ENCODE data around the gene THSD4. TPM values are rescaled to one million over a fixed set of nuclear protein-coding genes. Genes with fewer than 3 reads are reported as not detected.

Gene THSD4
- total and polyA plus RNA-seq, 2 of the 4 experiments (the other 2 are of a cell fraction): 25.5 to 31.1 TPM

DNA sequence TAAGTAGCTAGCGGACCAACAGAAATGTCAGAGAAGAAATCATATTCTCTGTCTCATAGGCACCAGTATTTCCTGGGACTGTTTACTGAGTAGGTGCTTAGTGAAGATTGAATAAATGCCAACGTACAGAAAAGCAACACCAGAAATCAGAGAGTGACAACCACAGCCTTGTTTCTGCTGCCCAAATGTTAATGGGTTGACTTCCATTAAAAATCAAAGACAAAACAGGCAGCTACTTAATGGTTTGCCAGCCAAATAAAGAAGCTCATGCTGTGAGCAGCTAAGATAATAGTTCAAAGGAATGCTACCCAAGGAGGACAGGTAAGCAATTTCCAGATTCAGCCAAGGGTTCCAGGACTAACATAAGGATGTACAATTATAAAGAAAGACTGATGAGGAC lies 270.7 kb downstream of the THSD4 start:
- no TSS peak for BruUV-seq (replicated peaks)
- CTCF ChIA-PET: interaction anchor here (1.0 to 1.6 kb wide), 4 partner anchors 14 to 57 kb away, joined by 4 to 5 read pairs (median 4); no protein-coding TSS in a partner anchor
- DNase-seq (no peak), ATAC-seq (ENCODE audit: low read depth) (no peak)
- Histone ChIP-seq H4K20me1 (ENCODE audit: insufficient read depth, low read length) (no peaks in the 10 kb centered on the region), H3K4me3 (ENCODE audit: insufficient read depth, low read depth, low read length) (no peak overlapping the region), H4K5ac (ENCODE audit: low read depth, low read length) (peak overlapping the region; percentile 30; the same call in 1 of the 2 replicates), H4K91ac (ENCODE audit: insufficient read depth, low read depth, low read length) (peak overlapping the region; percentile 42; the same call in 1 of the 2 replicates), H4K8ac (ENCODE audit: low read depth in 2 of 2, low read length in 2 of 2) (peak overlapping the region in 1 of 2 experiments; percentile 36; a peak in 1 of 4 replicates), H3K9me3 (ENCODE audit: control insufficient read depth, insufficient read depth, low read length) (no peaks in the 10 kb centered on the region), H3K4me1 (ENCODE audit: control insufficient read depth, insufficient read depth, low read length) (peaks cover 16% of the 10 kb centered on the region), H2BK5ac (ENCODE audit: low read depth, low read length, poor library complexity, severe bottlenecking) (no peak overlapping the region), H2BK120ac (ENCODE audit: low read depth, low read length) (peak overlapping the region; percentile 70), H3K18ac (ENCODE audit: low read depth, low read length) (peak overlapping the region; percentile 64; the same call in 1 of the 2 replicates), H3K4me2 (ENCODE audit: low read depth, low read length) (no peak overlapping the region), H3K79me1 (ENCODE audit: low read depth in 1 of 2, low read length in 2 of 2) (peaks cover 0 to 2% of the 10 kb centered on the region in 2 experiments; a peak in 1 of 4 replicates), H2BK20ac (ENCODE audit: low read depth, low read length) (peak overlapping the region; percentile 32; the same call in 1 of the 2 replicates), H2AK5ac (ENCODE audit: low read depth, low read length) (peak overlapping the region; percentile 86; the same call in 1 of the 2 replicates), H3K36me3 (ENCODE audit: control insufficient read depth, insufficient read depth, low read length) (no peaks in the 10 kb centered on the region), H3K27ac (ENCODE audit: insufficient read depth, low read length) (no peak overlapping the region), H2AFZ (replicated peaks; ENCODE audit: low read length, poor library complexity) (no peak overlapping the region), H3K9me1 (ENCODE audit: insufficient read depth, low read length) (no peaks in the 10 kb centered on the region), H3K14ac (replicated peaks; ENCODE audit: low read depth, low read length) (peak overlapping the region; percentile 17), H3K9ac (ENCODE audit: low read depth, low read length) (no peak overlapping the region), H3K27me3 (ENCODE audit: control insufficient read depth, insufficient read depth, low read length) (no peaks in the 10 kb centered on the region), H3K56ac (ENCODE audit: extremely low read depth, insufficient read depth, low read length) (peak overlapping the region; percentile 50; the same call in 1 of the 2 replicates), H3K23ac (ENCODE audit: low read depth, low read length) (0 out of 2 replicates have a peak overlapping the region, but pooled peaks have one; percentile 39), H2AK9ac (replicated peaks; ENCODE audit: low read depth, low read length, poor library complexity) (no peak overlapping the region), H2BK15ac (ENCODE audit: low read depth, low read length) (0 out of 3 replicates have a peak overlapping the region, but pooled peaks have one; percentile 36), H3K4ac (ENCODE audit: low read depth, low read length) (peak overlapping the region; percentile 52; the same call in 1 of the 2 replicates)
- no CpG with 5 or more reads among the region's 2 CpGs for WGBS, 2 experiments (ENCODE audit: extremely low coverage in 2 of 2, insufficient read length in 1 of 2)
- intact Hi-C loops (cut with micrococcal nuclease): loop anchor here (1.0 to 5.0 kb wide), 3 partner anchors 54 to 415 kb away; no protein-coding TSS in a partner anchor
- TF ChIP-seq MXI1 (IDR thresholded peaks at IDR 0.05; ENCODE audit: borderline replicate concordance, low read depth, low read length): no peak
- TF ChIP-seq MAFK (IDR thresholded peaks at IDR 0.05; ENCODE audit: low read depth, low read length): no peak
- in situ Hi-C loops (cut with MboI; ENCODE audit: low sequenced_read_pairs): no loop called here
- POLR2A ChIA-PET (ENCODE audit: unreplicated experiment): no interaction called here
- dilution Hi-C loops (cut with HindIII; ENCODE audit: low sequenced_read_pairs, unreplicated experiment): no loop called here

Data from IMR-90 (cell line).